ENCODE results near the gene PNLDC1.

DNA sequence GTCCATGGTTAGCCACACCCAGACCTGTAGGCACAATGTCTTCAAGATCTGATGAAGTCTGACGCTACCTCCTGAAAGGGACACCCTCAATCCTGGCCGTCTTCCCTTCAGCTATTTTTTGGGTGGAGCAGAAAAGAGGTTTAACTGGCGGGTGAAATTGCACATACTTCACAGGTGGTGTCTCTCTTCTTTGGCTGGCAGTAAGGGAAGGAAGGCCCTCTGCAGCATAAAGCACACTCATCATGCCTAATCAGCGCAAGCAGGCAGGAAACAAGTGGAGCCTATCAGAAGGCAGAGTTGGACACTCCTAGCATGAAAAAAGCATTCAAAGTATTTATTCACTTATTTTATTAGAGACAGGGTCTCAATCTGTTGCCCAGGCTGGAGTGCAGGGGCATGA, 32.9 kb downstream of the PNLDC1 start:
- TF ChIP-seq, protein P1, sequence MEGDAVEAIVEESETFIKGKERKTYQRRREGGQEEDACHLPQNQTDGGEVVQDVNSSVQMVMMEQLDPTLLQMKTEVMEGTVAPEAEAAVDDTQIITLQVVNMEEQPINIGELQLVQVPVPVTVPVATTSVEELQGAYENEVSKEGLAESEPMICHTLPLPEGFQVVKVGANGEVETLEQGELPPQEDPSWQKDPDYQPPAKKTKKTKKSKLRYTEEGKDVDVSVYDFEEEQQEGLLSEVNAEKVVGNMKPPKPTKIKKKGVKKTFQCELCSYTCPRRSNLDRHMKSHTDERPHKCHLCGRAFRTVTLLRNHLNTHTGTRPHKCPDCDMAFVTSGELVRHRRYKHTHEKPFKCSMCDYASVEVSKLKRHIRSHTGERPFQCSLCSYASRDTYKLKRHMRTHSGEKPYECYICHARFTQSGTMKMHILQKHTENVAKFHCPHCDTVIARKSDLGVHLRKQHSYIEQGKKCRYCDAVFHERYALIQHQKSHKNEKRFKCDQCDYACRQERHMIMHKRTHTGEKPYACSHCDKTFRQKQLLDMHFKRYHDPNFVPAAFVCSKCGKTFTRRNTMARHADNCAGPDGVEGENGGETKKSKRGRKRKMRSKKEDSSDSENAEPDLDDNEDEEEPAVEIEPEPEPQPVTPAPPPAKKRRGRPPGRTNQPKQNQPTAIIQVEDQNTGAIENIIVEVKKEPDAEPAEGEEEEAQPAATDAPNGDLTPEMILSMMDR (IDR thresholded peaks at IDR 0.05; ENCODE audit: poor library complexity), result no peak
- no peak for TF ChIP-seq EZH2 (IDR thresholded peaks at IDR 0.05; ENCODE audit: borderline replicate concordance)

Data from hepatocyte (in vitro differentiated cells).